GM23338 (cell line): ENCODE data around the gene DMTF1. TPM values are rescaled to one million over a fixed set of nuclear protein-coding genes. Genes with fewer than 3 reads are reported as not detected.

Experiments used
- ATAC-seq: fragments of 200-7000 bp; cut with Tn5 transposase; 3 replicates; pipeline ENCODE4 v1.9.1; 2020
- DNase-seq: peaks from one replicate; pipeline ENCODE4 v3.0.0-alpha.2; 2015; ENCODE audit warnings: low spot score
- H2AFZ ChIP-seq: fragments of 200-600 bp; sonication (generic); 2 replicates; pipeline ENCODE4 v1.8.0; 2016; ENCODE audit warnings: antibody characterized with exemption, mild to moderate bottlenecking, moderate library complexity
- H3F3A ChIP-seq: fragments of 200-600 bp; sonication (generic); replicated peaks from 2 replicates; pipeline ENCODE4 v1.8.0; 2017; ENCODE audit warnings: antibody characterized with exemption, mixed run types, low read depth
- H3K27ac ChIP-seq: fragments of 200-600 bp; sonication (generic); 2 replicates; pipeline ENCODE4 v1.6.1; 2016; ENCODE audit warnings: low read depth
- H3K27me3 ChIP-seq: fragments of 200-600 bp; sonication (generic); 2 replicates; pipeline ENCODE4 v1.8.0; 2016; ENCODE audit warnings: mild to moderate bottlenecking, mixed run types, moderate library complexity; ENCODE audit not compliant: insufficient read depth
- H3K36me3 ChIP-seq: fragments of 200-600 bp; sonication (generic); 2 replicates; pipeline ENCODE4 v1.8.0; 2016; ENCODE audit warnings: mild to moderate bottlenecking; ENCODE audit not compliant: insufficient read depth
- H3K4me1 ChIP-seq: fragments of 200-600 bp; sonication (generic); 2 replicates; pipeline ENCODE4 v1.8.0; 2016; ENCODE audit warnings: mild to moderate bottlenecking, moderate library complexity; ENCODE audit not compliant: insufficient read depth
- H3K4me2 ChIP-seq: fragments of 200-600 bp; sonication (generic); 2 replicates; pipeline ENCODE4 v1.7.1; 2017; ENCODE audit warnings: mixed run types
- H3K4me3 ChIP-seq: fragments of 200-600 bp; sonication (generic); 2 replicates; pipeline ENCODE4 v1.6.1; 2016; ENCODE audit warnings: mixed run types
- H3K79me2 ChIP-seq: fragments of 200-600 bp; sonication (generic); replicated peaks from 2 replicates; pipeline ENCODE4 v1.8.0; 2017; ENCODE audit warnings: mild to moderate bottlenecking; ENCODE audit not compliant: insufficient read depth
- H3K9me2 ChIP-seq: fragments of 200-600 bp; sonication (generic); 2 replicates; pipeline ENCODE4 v1.8.0; 2017; ENCODE audit not compliant: insufficient read depth
- H4K20me1 ChIP-seq: fragments of 200-600 bp; sonication (generic); replicated peaks from 2 replicates; pipeline ENCODE4 v1.8.0; 2017; ENCODE audit warnings: mild to moderate bottlenecking; ENCODE audit not compliant: insufficient read depth
- H3K27ac Mint-ChIP-seq: 2 replicates; pipeline ENCODE4 v1.8.0; 2020; ENCODE audit warnings: inconsistent platforms, mild to moderate bottlenecking, moderate library complexity, mixed read lengths
- H3K27me3 Mint-ChIP-seq: 3 replicates; pipeline ENCODE4 v1.8.0; 2022; ENCODE audit warnings: low read depth, mild to moderate bottlenecking, moderate library complexity, mixed read lengths, inconsistent platforms; ENCODE audit not compliant: insufficient read depth, poor library complexity
- H3K36me3 Mint-ChIP-seq: 3 replicates; pipeline ENCODE4 v1.8.0; 2021; ENCODE audit warnings: low read depth, mild to moderate bottlenecking, inconsistent platforms, moderate library complexity, mixed read lengths
- H3K4me1 Mint-ChIP-seq: 3 replicates; pipeline ENCODE4 v1.8.0; 2020; ENCODE audit warnings: mild to moderate bottlenecking, inconsistent platforms, mixed read lengths
- H3K4me3 Mint-ChIP-seq: 3 replicates; pipeline ENCODE4 v1.8.0; 2021; ENCODE audit warnings: moderate library complexity, mild to moderate bottlenecking, inconsistent platforms, mixed read lengths
- H3K9me3 Mint-ChIP-seq: 3 replicates; pipeline ENCODE4 v1.8.0; 2020; ENCODE audit warnings: moderate library complexity, mild to moderate bottlenecking, inconsistent platforms, mixed read lengths
- CREB1 ChIP-seq: fragments of 250-450 bp; sonication (Bioruptor Pico); IDR thresholded peaks from 2 replicates; pipeline ENCODE4 v1.5.0; 2020; ENCODE audit warnings: low read depth, mild to moderate bottlenecking, moderate library complexity
- CTCF ChIP-seq, 2 experiments: fragments of 200-600 bp in 1 of 2; sonication (generic) in 1 of 2; conservative IDR thresholded peaks; 2 replicates each; pipeline versions ENCODE4 v1.5.1 to v1.6.1; 2016 to 2017; ENCODE audit warnings: antibody characterized with exemption in 2 of 2, low read depth in 2 of 2, mild to moderate bottlenecking in 2 of 2, moderate library complexity in 1 of 2
- EZH2 ChIP-seq: fragments of 200-600 bp; sonication (generic); IDR thresholded peaks from one replicate; pipeline ENCODE4 v1.8.0; 2017; ENCODE audit warnings: antibody characterized with exemption, mild to moderate bottlenecking, low read depth; ENCODE audit not compliant: unreplicated experiment
- EZH2phosphoT487 ChIP-seq: fragments of 200-600 bp; sonication (generic); IDR thresholded peaks from one replicate; pipeline ENCODE4 v1.8.1; 2018; ENCODE audit warnings: antibody characterized with exemption; ENCODE audit not compliant: unreplicated experiment
- JUNB ChIP-seq: IDR thresholded peaks from one replicate; pipeline ENCODE4 v1.6.1; 2016; ENCODE audit warnings: antibody characterized with exemption; ENCODE audit not compliant: unreplicated experiment
- POLR2AphosphoS5 ChIP-seq: IDR thresholded peaks from 2 replicates; pipeline ENCODE4 v1.6.1; 2016; ENCODE audit warnings: antibody characterized with exemption, low read depth
- REST ChIP-seq: IDR thresholded peaks from one replicate; pipeline ENCODE4 v1.6.1; 2018; ENCODE audit warnings: antibody characterized with exemption; ENCODE audit not compliant: unreplicated experiment
- STAT1 ChIP-seq: IDR thresholded peaks from one replicate; pipeline ENCODE4 v1.6.1; 2016; ENCODE audit warnings: antibody characterized with exemption; ENCODE audit not compliant: unreplicated experiment
- ZNF114 ChIP-seq: fragments of 250-450 bp; sonication (Bioruptor Pico); IDR thresholded peaks from 2 replicates; pipeline ENCODE4 v1.5.0; 2020; ENCODE audit warnings: mild to moderate bottlenecking, moderate library complexity
- polyA plus RNA-seq: library from polyadenylated mRNA; unstranded; fragments of >200 nt; fragmentation: Nextera tagmentation; extraction: Ambion mirVana; gene quantifications from 2 replicates; pipeline ENCODE4 v1.2.1, GENCODE V29; 2016
- total RNA-seq: library from RNA; depleted of rRNA; stranded (reverse); fragments of >200 nt; shearing (Covaris generic); gene quantifications from 2 replicates; pipeline ENCODE4 v1.2.3, GENCODE V29; 2014

Gene DMTF1
- total and polyA plus RNA-seq, 2 experiments from 2014 or later: 60.4 to 114 TPM

GRCh38 chr7:87210506-87210905 is 58.3 kb downstream of the DMTF1 start:
- Histone ChIP-seq H3K79me2 (peaks cover 90% of the 10 kb centered on the region), H3K9me2 (0 out of 2 replicates have a peak, but pooled peaks cover 8% of the 10 kb centered on the region), H4K20me1 (peaks cover 5% of the 10 kb centered on the region), H3K27ac (no peak overlapping the region), H3F3A (no peaks in the 10 kb centered on the region), H2AFZ (no peak overlapping the region), H3K4me1 (no peaks in the 10 kb centered on the region), H3K4me2 (no peak overlapping the region), H3K4me3 (no peak overlapping the region), H3K27me3 (no peaks in the 10 kb centered on the region), H3K36me3 (0 out of 2 replicates have a peak, but pooled peaks cover 7% of the 10 kb centered on the region)
- ATAC-seq (no peak), DNase-seq (no peak)
- H3K4me1 Mint-ChIP-seq: peaks cover 5% of the 10 kb centered on the region; the same call in 2 of the 3 replicates
- TF ChIP-seq EZH2 (no peak), CTCF (conservative IDR thresholded peaks at IDR 0.05; ENCODE audit: low read depth in 2 of 2) (no peak), POLR2AphosphoS5 (no peak), STAT1 (no peak)
- peaks cover 67% of the 10 kb centered on the region for H3K36me3 Mint-ChIP-seq
- H3K4me3 Mint-ChIP-seq: no peak overlapping the region
- H3K9me3 Mint-ChIP-seq: peaks cover 29% of the 10 kb centered on the region
- peaks cover 8% of the 10 kb centered on the region for H3K27me3 Mint-ChIP-seq
- no peak overlapping the region for H3K27ac Mint-ChIP-seq

- Histone ChIP-seq H3K4me3 (no peak overlapping the region), H2AFZ (no peak overlapping the region), H3K4me1 (no peaks in the 10 kb centered on the region), H3F3A (no peaks in the 10 kb centered on the region), H3K27me3 (no peaks in the 10 kb centered on the region), H3K36me3 (no peaks in the 10 kb centered on the region), H4K20me1 (peaks cover 14% of the 10 kb centered on the region), H3K4me2 (no peak overlapping the region), H3K79me2 (peaks cover 90% of the 10 kb centered on the region), H3K27ac (no peak overlapping the region), H3K9me2 (0 out of 2 replicates have a peak, but pooled peaks cover 8% of the 10 kb centered on the region)
- DNase-seq: no peak
- Mint-ChIP-seq H3K36me3 (peaks cover 57% of the 10 kb centered on the region), H3K27me3 (peaks cover 6% of the 10 kb centered on the region), H3K9me3 (peaks cover 16% of the 10 kb centered on the region), H3K4me3 (no peak overlapping the region), H3K4me1 (peaks cover 5% of the 10 kb centered on the region; the same call in 2 of the 3 replicates), H3K27ac (no peak overlapping the region)
- ATAC-seq: no peak
- TF ChIP-seq EZH2phosphoT487: no peak
- no peak for TF ChIP-seq STAT1
- no peak for TF ChIP-seq CTCF (conservative IDR thresholded peaks at IDR 0.05; ENCODE audit: low read depth in 2 of 2)
- TF ChIP-seq POLR2AphosphoS5: no peak
- no peak for TF ChIP-seq JUNB
- TF ChIP-seq ZNF114 (CRISPR knock-in tag): no peak
- TF ChIP-seq EZH2: no peak
- no peak for TF ChIP-seq REST
- TF ChIP-seq CREB1 (CRISPR knock-in tag): no peak
These were observed 60.2 kb downstream of the DMTF1 start for GRCh38 chr7:87212498-87212897.
